ENCODE results near the gene DENND5A. TPM values are rescaled to one million over a fixed set of nuclear protein-coding genes. Genes with fewer than 3 reads are reported as not detected.

DENND5A gene
- polyA plus RNA-seq, 1 experiment, result 145 TPM

DNA sequence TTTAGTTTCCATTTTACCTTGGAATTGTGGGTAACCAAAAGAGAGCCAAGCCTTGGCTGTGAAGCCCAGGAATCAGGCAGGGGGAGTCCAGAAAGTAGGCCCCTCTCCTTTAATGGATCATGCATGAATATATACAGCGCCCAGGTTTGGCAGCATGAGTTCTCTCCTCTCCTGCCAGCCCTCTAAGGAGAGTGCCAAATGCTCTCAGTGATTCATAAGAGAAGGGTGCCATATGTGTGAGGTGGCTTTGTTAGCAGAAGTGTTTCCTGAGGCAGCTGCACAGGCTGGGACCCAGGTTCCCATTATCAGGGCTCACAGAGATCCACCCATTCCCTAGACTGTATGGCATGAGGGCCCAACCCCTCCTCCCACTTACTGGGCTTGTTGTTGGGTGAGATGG is 121.4 kb downstream of the DENND5A start:
- Histone ChIP-seq H3K27me3 (ENCODE audit: control insufficient read depth, insufficient read depth, low read length) (no peaks in the 10 kb centered on the region), H3K9me3 (ENCODE audit: control insufficient read depth, insufficient read depth, low read length) (no peaks in the 10 kb centered on the region), H3K27ac (ENCODE audit: low read depth, low read length) (no peak overlapping the region), H3K4me3 (ENCODE audit: low read depth, low read length) (no peak overlapping the region)
- POLR2A ChIA-PET, result no interaction called here
- no peak for DNase-seq (ENCODE audit: low read depth, low spot score)
- TF ChIP-seq, protein P1, sequence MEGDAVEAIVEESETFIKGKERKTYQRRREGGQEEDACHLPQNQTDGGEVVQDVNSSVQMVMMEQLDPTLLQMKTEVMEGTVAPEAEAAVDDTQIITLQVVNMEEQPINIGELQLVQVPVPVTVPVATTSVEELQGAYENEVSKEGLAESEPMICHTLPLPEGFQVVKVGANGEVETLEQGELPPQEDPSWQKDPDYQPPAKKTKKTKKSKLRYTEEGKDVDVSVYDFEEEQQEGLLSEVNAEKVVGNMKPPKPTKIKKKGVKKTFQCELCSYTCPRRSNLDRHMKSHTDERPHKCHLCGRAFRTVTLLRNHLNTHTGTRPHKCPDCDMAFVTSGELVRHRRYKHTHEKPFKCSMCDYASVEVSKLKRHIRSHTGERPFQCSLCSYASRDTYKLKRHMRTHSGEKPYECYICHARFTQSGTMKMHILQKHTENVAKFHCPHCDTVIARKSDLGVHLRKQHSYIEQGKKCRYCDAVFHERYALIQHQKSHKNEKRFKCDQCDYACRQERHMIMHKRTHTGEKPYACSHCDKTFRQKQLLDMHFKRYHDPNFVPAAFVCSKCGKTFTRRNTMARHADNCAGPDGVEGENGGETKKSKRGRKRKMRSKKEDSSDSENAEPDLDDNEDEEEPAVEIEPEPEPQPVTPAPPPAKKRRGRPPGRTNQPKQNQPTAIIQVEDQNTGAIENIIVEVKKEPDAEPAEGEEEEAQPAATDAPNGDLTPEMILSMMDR (IDR thresholded peaks at IDR 0.05; ENCODE audit: low read depth, low read length), result no peak
- CTCF ChIA-PET, result interaction anchor here (1.0 kb wide), 1 partner anchor 363 kb away, joined by 3 read pairs; no protein-coding TSS in a partner anchor

DNA sequence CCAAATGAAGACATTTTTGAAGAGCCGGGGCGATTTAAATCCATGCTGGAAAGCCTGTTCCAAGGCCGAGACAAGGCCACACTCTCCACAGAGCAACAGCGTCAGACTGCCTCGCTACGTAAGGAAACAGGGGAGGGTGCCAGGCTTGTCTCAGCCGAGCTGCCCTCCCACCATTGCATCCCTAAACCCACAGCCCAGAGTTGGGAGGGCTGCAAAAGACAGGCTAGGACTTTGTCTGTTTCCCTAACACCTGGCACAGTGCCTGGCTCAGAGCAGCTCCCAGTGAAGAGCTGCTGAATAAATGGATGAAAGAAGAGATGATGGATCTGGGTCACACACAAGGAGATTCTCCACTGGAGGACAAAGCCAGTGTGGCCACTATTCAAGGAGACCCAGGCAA is 122.4 kb downstream of the DENND5A start:
- H3K9me3 ChIP-seq (ENCODE audit: control insufficient read depth, insufficient read depth, low read length), result no peaks in the 10 kb centered on the region
- TF ChIP-seq, protein P1 (IDR thresholded peaks at IDR 0.05; ENCODE audit: low read depth, low read length), result no peak
- H3K4me3 ChIP-seq (ENCODE audit: low read depth, low read length), result no peak overlapping the region
- no peak overlapping the region for H3K27ac ChIP-seq (ENCODE audit: low read depth, low read length)
- ChIA-PET CTCF (interaction anchor here (0.6 kb wide), 1 partner anchor 42 kb away, joined by 3 read pairs; no protein-coding TSS in a partner anchor), POLR2A (no interaction called here)
- DNase-seq (ENCODE audit: low read depth, low spot score), result no peak
- H3K27me3 ChIP-seq (ENCODE audit: control insufficient read depth, insufficient read depth, low read length), result no peaks in the 10 kb centered on the region

DNA sequence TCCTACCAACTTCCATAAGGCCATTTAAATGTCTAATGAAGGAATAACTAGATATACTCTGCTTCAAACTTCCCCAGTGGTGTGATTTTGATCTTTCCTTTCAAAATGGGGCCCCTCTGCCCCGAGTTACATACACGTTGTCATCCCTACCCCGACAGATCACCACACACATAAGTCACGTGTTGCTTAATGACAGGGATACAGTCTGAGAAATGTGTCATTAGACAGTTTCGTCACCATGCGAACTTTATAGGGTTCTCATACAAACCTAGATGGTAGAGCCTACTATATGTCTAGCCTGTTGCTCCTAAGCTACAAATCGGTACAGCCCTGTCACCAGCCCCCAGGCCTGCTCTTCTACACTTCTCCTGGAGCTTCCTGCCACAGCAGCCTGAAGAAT is 124.0 kb downstream of the DENND5A start:
- Histone ChIP-seq H3K4me3 (ENCODE audit: low read depth, low read length) (no peak overlapping the region), H3K27ac (ENCODE audit: low read depth, low read length) (no peak overlapping the region), H3K9me3 (ENCODE audit: control insufficient read depth, insufficient read depth, low read length) (no peaks in the 10 kb centered on the region), H3K27me3 (ENCODE audit: control insufficient read depth, insufficient read depth, low read length) (no peaks in the 10 kb centered on the region)
- DNase-seq (ENCODE audit: low read depth, low spot score), result no peak
- POLR2A ChIA-PET, result no interaction called here
- TF ChIP-seq, protein P1 (IDR thresholded peaks at IDR 0.05; ENCODE audit: low read depth, low read length), result no peak
- CTCF ChIA-PET, result interaction anchor here (0.6 kb wide), 1 partner anchor 305 kb away, joined by 5 read pairs; no protein-coding TSS in a partner anchor

DNA sequence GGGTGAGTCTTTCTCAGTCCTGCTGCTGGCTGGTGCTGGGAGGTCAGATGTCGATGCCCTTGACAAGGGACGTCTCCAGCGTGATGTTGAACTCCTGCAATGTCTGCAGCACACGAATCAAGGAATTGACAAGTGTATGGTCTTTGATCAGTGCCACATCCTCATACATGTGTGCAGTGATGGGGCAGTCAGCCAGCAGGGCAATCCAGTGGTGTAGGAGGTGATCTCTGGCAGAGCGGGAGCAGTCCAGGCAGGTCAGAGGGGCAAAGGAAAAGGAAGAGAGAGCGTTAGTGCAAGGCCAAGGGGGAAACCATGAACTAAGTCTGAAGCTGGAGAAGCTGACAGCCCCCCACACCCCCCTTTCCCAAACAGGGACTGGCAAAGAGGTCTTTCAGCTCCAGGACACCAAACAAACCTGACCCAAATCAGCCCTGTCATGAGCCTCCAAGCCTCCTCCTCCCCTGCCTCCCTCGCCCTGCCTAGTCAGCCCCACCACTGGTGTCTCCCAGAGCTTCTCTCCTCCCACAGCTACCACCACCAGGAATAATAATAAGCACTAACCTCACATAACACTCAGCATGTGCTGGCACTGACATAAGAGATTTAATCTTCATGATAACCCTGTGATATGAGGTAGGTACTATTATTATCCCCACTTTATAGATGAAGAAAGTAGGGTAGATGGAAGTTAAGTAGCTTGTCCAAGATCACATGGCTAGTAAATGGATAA is 125.4 kb downstream of the DENND5A start:
- no peak for DNase-seq (ENCODE audit: low read depth, low spot score)
- no peak overlapping the region for H3K4me3 ChIP-seq (ENCODE audit: low read depth, low read length)
- H3K9me3 ChIP-seq (ENCODE audit: control insufficient read depth, insufficient read depth, low read length), result no peaks in the 10 kb centered on the region
- peak overlapping the region; percentile 75 for H3K27ac ChIP-seq (ENCODE audit: low read depth, low read length)
- ChIA-PET CTCF (interaction anchor here (0.7 to 3.2 kb wide), 4 partner anchors 86 to 367 kb away, joined by 3 to 22 read pairs (median 4); no protein-coding TSS in a partner anchor), POLR2A (no interaction called here)
- no peaks in the 10 kb centered on the region for H3K27me3 ChIP-seq (ENCODE audit: control insufficient read depth, insufficient read depth, low read length)
- TF ChIP-seq, protein P1 (IDR thresholded peaks at IDR 0.05; ENCODE audit: low read depth, low read length), result no peak

Measured in AG04450 (cell line).